ENCODE results near the gene ARHGEF39. TPM values are rescaled to one million over a fixed set of nuclear protein-coding genes. Genes with fewer than 3 reads are reported as not detected.

Gene ARHGEF39
- polyA plus RNA-seq, 2 of the 4 experiments (the other 2 are of a cell fraction): 17.6 to 19.5 TPM

- TF ChIP-seq BHLHE40 (IDR thresholded peaks at IDR 0.05; ENCODE audit: low read depth, low read length) (no peak), JUNB (IDR thresholded peaks at IDR 0.05) (no peak), RFX5 (IDR thresholded peaks at IDR 0.05) (no peak), FOSL2 (IDR thresholded peaks at IDR 0.05) (no peak), FOSL2 (CRISPR knock-in tag; IDR thresholded peaks at IDR 0.05) (no peak), NFE2L2 (conservative IDR thresholded peaks at IDR 0.05; ENCODE audit: low read length) (no peak), RNF2 (IDR thresholded peaks at IDR 0.05; ENCODE audit: borderline replicate concordance, low read depth) (no peak), NPAS2 (CRISPR knock-in tag; IDR thresholded peaks at IDR 0.05; ENCODE audit: borderline replicate concordance) (no peak), HOXB5 (CRISPR knock-in tag; IDR thresholded peaks at IDR 0.05) (no peak), KDM1A (IDR thresholded peaks at IDR 0.05; ENCODE audit: low read depth) (no peak), ZFP36 (IDR thresholded peaks at IDR 0.05; ENCODE audit: borderline replicate concordance, partially characterized antibody) (no peak), ZC3H11A (IDR thresholded peaks at IDR 0.05) (no peak), FOXS1 (CRISPR knock-in tag; IDR thresholded peaks at IDR 0.05) (no peak), PHF8 (IDR thresholded peaks at IDR 0.05; ENCODE audit: borderline replicate concordance, low read depth) (no peak), HEYL (CRISPR knock-in tag; IDR thresholded peaks at IDR 0.05) (no peak), MAFK (IDR thresholded peaks at IDR 0.05; ENCODE audit: partially characterized antibody) (no peak)
- FAIRE-seq (no peak), DNase-seq (ENCODE audit: low read depth in 1 of 2, low spot score in 1 of 2) (no peak), ATAC-seq (no peak)
- Histone ChIP-seq H3K27ac (no peak overlapping the region), H3K4me1 (peaks cover 39% of the 10 kb centered on the region), H3K4me3 (no peak overlapping the region), H3K9me3 (no peaks in the 10 kb centered on the region), H3K4me2 (no peak overlapping the region)
- ChIA-PET CTCF (interaction anchor here (1.2 to 21.5 kb wide), 11 partner anchors 9 to 239 kb away, joined by 3 to 498 read pairs (median 6); partner anchors contain the start of genes ARHGEF39, CA9, CREB3 and TLN1), POLR2A (interaction anchor here (3.1 kb wide), 1 partner anchor 75 kb away, joined by 38 read pairs; the partner anchor contains the start of genes CREB3 and TLN1)
- WGBS (ENCODE audit: missing lambda C conversion rate): 92% methylated on average over 17 of the region's 17 CpGs
These were observed 8.6 kb downstream of the ARHGEF39 start for GRCh38 chr9:35656348-35656747.

GRCh38 chr9:35653611-35654010 lies 11.4 kb downstream of the ARHGEF39 start:
- WGBS (ENCODE audit: missing lambda C conversion rate): 82% methylated on average over 2 of the region's 2 CpGs
- H3K27ac ChIP-seq: no peak overlapping the region; a peak in 1 of 6 replicates
- no peak for ATAC-seq

More at GRCh38 chr9:35653611-35654010, 11.4 kb downstream of the ARHGEF39 start:
- H3K4me1 ChIP-seq: peaks cover 25% of the 10 kb centered on the region
- DNase-seq (ENCODE audit: low read depth in 1 of 2, low spot score in 1 of 2) (no peak), FAIRE-seq (no peak)
- H3K9me3 ChIP-seq: no peaks in the 10 kb centered on the region
- TF ChIP-seq RCOR1 (IDR thresholded peaks at IDR 0.05; ENCODE audit: low read depth, low read length): no peak
- no peak for TF ChIP-seq FOSL2 (IDR thresholded peaks at IDR 0.05)
- no peak for TF ChIP-seq FOSL2 (CRISPR knock-in tag; IDR thresholded peaks at IDR 0.05)
- TF ChIP-seq RNF2 (IDR thresholded peaks at IDR 0.05; ENCODE audit: borderline replicate concordance, low read depth): no peak
- TF ChIP-seq ESRRA (IDR thresholded peaks at IDR 0.05; ENCODE audit: borderline replicate concordance, low read length): no peak
- TF ChIP-seq TP53 (CRISPR knock-in tag; IDR thresholded peaks at IDR 0.05): no peak
- no peak for TF ChIP-seq MYC (IDR thresholded peaks at IDR 0.05; ENCODE audit: borderline replicate concordance, low read length)
- no peak for TF ChIP-seq CHD4 (IDR thresholded peaks at IDR 0.05; ENCODE audit: borderline replicate concordance)
- no peak for TF ChIP-seq FOXS1 (CRISPR knock-in tag; IDR thresholded peaks at IDR 0.05)
- TF ChIP-seq PHF8 (IDR thresholded peaks at IDR 0.05; ENCODE audit: borderline replicate concordance, low read depth): no peak
- no peak for TF ChIP-seq HEYL (CRISPR knock-in tag; IDR thresholded peaks at IDR 0.05)
- no peak for TF ChIP-seq FOSB (CRISPR knock-in tag; IDR thresholded peaks at IDR 0.05)
- no peak for TF ChIP-seq ZSCAN20 (CRISPR knock-in tag; IDR thresholded peaks at IDR 0.05)
- no peak for TF ChIP-seq ELK1 (IDR thresholded peaks at IDR 0.05; ENCODE audit: low read depth, low read length)
- TF ChIP-seq E2F6 (IDR thresholded peaks at IDR 0.05; ENCODE audit: borderline replicate concordance, low read depth): no peak
- TF ChIP-seq CHD2 (IDR thresholded peaks at IDR 0.05; ENCODE audit: low read length, partially characterized antibody): no peak
- TF ChIP-seq BCL3 (IDR thresholded peaks at IDR 0.05): no peak
- no peak for TF ChIP-seq KDM5A (IDR thresholded peaks at IDR 0.05)
- no peak for TF ChIP-seq CBX8 (IDR thresholded peaks at IDR 0.05)
- no peak for TF ChIP-seq HOXB13 (CRISPR knock-in tag; IDR thresholded peaks at IDR 0.05; ENCODE audit: low read depth)
- TF ChIP-seq MAX (IDR thresholded peaks at IDR 0.05): no peak
- POLR2A ChIA-PET: interaction anchor here (0.6 kb wide), 1 partner anchor 53 kb away, joined by 6 read pairs; no protein-coding TSS in a partner anchor
- CTCF ChIA-PET: interaction anchor here (0.9 to 10.6 kb wide), 5 partner anchors 9 to 537 kb away, joined by 3 to 243 read pairs (median 4); partner anchors contain the start of genes CREB3 and TLN1
- H3K4me3 ChIP-seq: no peak overlapping the region
- H3K4me2 ChIP-seq: no peak overlapping the region; the same call in 2 of the 3 replicates

All from A549 (cell line).